ENCODE measurements around the gene HOXB9. TPM values are rescaled to one million over a fixed set of nuclear protein-coding genes. Genes with fewer than 3 reads are reported as not detected.

The HOXB9 gene
- polyA plus RNA-seq, 1 donor from 2014 or later, result not detected

GRCh38 chr17:48631693-48632578 lies 5.8 kb upstream of the HOXB9 start:
- peaks cover 69% of the 10 kb centered on the region for H3K27me3 Mint-ChIP-seq
- H3K9me3 Mint-ChIP-seq, result peaks cover 0 to 1% (median 0%) of the 10 kb centered on the region in 3 donors
- peaks cover 0 to 12% (median 2%) of the 10 kb centered on the region in 3 donors for H3K4me1 Mint-ChIP-seq
- peak overlapping the region in 1 of 4 donors; percentile 68 for H3K4me3 Mint-ChIP-seq
- peak overlapping the region in 2 of 3 donors; percentile 15 to 74 for H3K27ac Mint-ChIP-seq
- H3K36me3 Mint-ChIP-seq, result peaks cover 1% of the 10 kb centered on the region

GRCh38 chr17:48630925-48631692 lies 5.0 kb upstream of the HOXB9 start:
- peaks cover 1% of the 10 kb centered on the region for H3K36me3 Mint-ChIP-seq
- H3K4me3 Mint-ChIP-seq, result no peak overlapping the region
- H3K9me3 Mint-ChIP-seq, result peaks cover 0 to 4% (median 0%) of the 10 kb centered on the region in 3 donors
- H3K27me3 Mint-ChIP-seq, result peaks cover 65% of the 10 kb centered on the region
- H3K27ac Mint-ChIP-seq, result peak overlapping the region in 1 of 3 donors; percentile 34
- peaks cover 1 to 12% (median 4%) of the 10 kb centered on the region in 3 donors for H3K4me1 Mint-ChIP-seq

GRCh38 chr17:48630009-48630924 lies 4.1 kb upstream of the HOXB9 start:
- peaks cover 1% of the 10 kb centered on the region for H3K36me3 Mint-ChIP-seq
- peak overlapping the region in 1 of 3 donors; percentile 34 for H3K27ac Mint-ChIP-seq
- peaks cover 5 to 10% (median 5%) of the 10 kb centered on the region in 3 donors for H3K4me1 Mint-ChIP-seq
- peaks cover 0 to 4% (median 0%) of the 10 kb centered on the region in 3 donors for H3K9me3 Mint-ChIP-seq
- H3K4me3 Mint-ChIP-seq, result no peak overlapping the region
- H3K27me3 Mint-ChIP-seq, result peaks cover 63% of the 10 kb centered on the region

- Mint-ChIP-seq H3K9me3 (peaks cover 0 to 4% (median 0%) of the 10 kb centered on the region in 3 donors), H3K27ac (peak overlapping the region in 1 of 3 donors; percentile 26), H3K4me1 (peaks cover 5% of the 10 kb centered on the region in 3 donors), H3K27me3 (peaks cover 55% of the 10 kb centered on the region), H3K4me3 (no peak overlapping the region), H3K36me3 (peaks cover 1% of the 10 kb centered on the region)
Measured at GRCh38 chr17:48629411-48629759, 3.2 kb upstream of the HOXB9 start.

GRCh38 chr17:48628649-48629410 lies 2.7 kb upstream of the HOXB9 start:
- Mint-ChIP-seq H3K4me1 (peaks cover 5% of the 10 kb centered on the region in 3 donors), H3K27me3 (peaks cover 56% of the 10 kb centered on the region), H3K9me3 (peaks cover 0 to 4% (median 0%) of the 10 kb centered on the region in 3 donors), H3K27ac (peak overlapping the region in 2 of 3 donors; percentile 26 to 84), H3K4me3 (peak overlapping the region in 1 of 4 donors; percentile 48), H3K36me3 (peaks cover 1% of the 10 kb centered on the region)

- peaks cover 0 to 4% (median 0%) of the 10 kb centered on the region in 3 donors for H3K9me3 Mint-ChIP-seq
- peaks cover under 1% of the 10 kb centered on the region for H3K36me3 Mint-ChIP-seq
- peaks cover 57% of the 10 kb centered on the region for H3K27me3 Mint-ChIP-seq
- H3K27ac Mint-ChIP-seq, result peak overlapping the region in 2 of 3 donors; percentile 61 to 84
- peak overlapping the region in 3 of 4 donors; percentile 9 to 80 (median 48) for H3K4me3 Mint-ChIP-seq
- H3K4me1 Mint-ChIP-seq, result peaks cover 4 to 5% (median 5%) of the 10 kb centered on the region in 3 donors
Measured at GRCh38 chr17:48627623-48628521, 1.7 kb upstream of the HOXB9 start.

- no peaks in the 10 kb centered on the region for H3K36me3 Mint-ChIP-seq
- peaks cover 0 to 5% (median 5%) of the 10 kb centered on the region in 3 donors for H3K4me1 Mint-ChIP-seq
- H3K27ac Mint-ChIP-seq, result peak overlapping the region in 1 of 3 donors; percentile 21
- H3K27me3 Mint-ChIP-seq, result peaks cover 59% of the 10 kb centered on the region
- H3K4me3 Mint-ChIP-seq, result peak overlapping the region in 3 of 4 donors; percentile 45 to 80 (median 74)
- H3K9me3 Mint-ChIP-seq, result peaks cover 0 to 4% (median 0%) of the 10 kb centered on the region in 3 donors
Measured at GRCh38 chr17:48627118-48627597, 1.0 kb upstream of the HOXB9 start.

- Mint-ChIP-seq H3K4me1 (peaks cover 0 to 5% (median 5%) of the 10 kb centered on the region in 3 donors), H3K4me3 (peak overlapping the region; percentile 74 to 93 (median 83)), H3K9me3 (peaks cover 0 to 4% (median 0%) of the 10 kb centered on the region in 3 donors), H3K27me3 (peaks cover 67% of the 10 kb centered on the region), H3K27ac (peak overlapping the region; percentile 32 to 74 (median 39)), H3K36me3 (peaks cover 1% of the 10 kb centered on the region)
Measured at GRCh38 chr17:48625495-48626244, 488 bp downstream of the HOXB9 start.

GRCh38 chr17:48624544-48625494 lies 1.3 kb downstream of the HOXB9 start:
- Mint-ChIP-seq H3K4me3 (peak overlapping the region; percentile 41 to 90 (median 70)), H3K36me3 (peaks cover 1% of the 10 kb centered on the region), H3K27ac (peak overlapping the region in 2 of 3 donors; percentile 64 to 76), H3K9me3 (peaks cover 0 to 4% (median 0%) of the 10 kb centered on the region in 3 donors), H3K27me3 (peaks cover 73% of the 10 kb centered on the region), H3K4me1 (peaks cover 0 to 5% (median 5%) of the 10 kb centered on the region in 3 donors)

GRCh38 chr17:48624118-48624517 lies 2.0 kb downstream of the HOXB9 start:
- peak overlapping the region in 2 of 4 donors; percentile 58 to 82 for H3K4me3 Mint-ChIP-seq
- H3K27ac Mint-ChIP-seq, result peak overlapping the region in 1 of 3 donors; percentile 64
- peaks cover 0 to 4% (median 0%) of the 10 kb centered on the region in 3 donors for H3K9me3 Mint-ChIP-seq
- peaks cover 72% of the 10 kb centered on the region for H3K27me3 Mint-ChIP-seq
- H3K36me3 Mint-ChIP-seq, result peaks cover 1% of the 10 kb centered on the region
- H3K4me1 Mint-ChIP-seq, result peaks cover 0 to 5% (median 5%) of the 10 kb centered on the region in 3 donors

GRCh38 chr17:48623583-48623982 lies 2.6 kb downstream of the HOXB9 start:
- H3K4me1 Mint-ChIP-seq, result peaks cover 2 to 6% (median 5%) of the 10 kb centered on the region in 3 donors

More at GRCh38 chr17:48623583-48623982, 2.6 kb downstream of the HOXB9 start:
- Mint-ChIP-seq H3K4me3 (peak overlapping the region in 1 of 4 donors; percentile 58), H3K27me3 (peaks cover 72% of the 10 kb centered on the region), H3K36me3 (peaks cover 1% of the 10 kb centered on the region), H3K9me3 (peaks cover 0 to 4% (median 0%) of the 10 kb centered on the region in 3 donors), H3K27ac (peak overlapping the region in 1 of 3 donors; percentile 66)
